ENCODE data around the gene SPNS1.

DNA sequence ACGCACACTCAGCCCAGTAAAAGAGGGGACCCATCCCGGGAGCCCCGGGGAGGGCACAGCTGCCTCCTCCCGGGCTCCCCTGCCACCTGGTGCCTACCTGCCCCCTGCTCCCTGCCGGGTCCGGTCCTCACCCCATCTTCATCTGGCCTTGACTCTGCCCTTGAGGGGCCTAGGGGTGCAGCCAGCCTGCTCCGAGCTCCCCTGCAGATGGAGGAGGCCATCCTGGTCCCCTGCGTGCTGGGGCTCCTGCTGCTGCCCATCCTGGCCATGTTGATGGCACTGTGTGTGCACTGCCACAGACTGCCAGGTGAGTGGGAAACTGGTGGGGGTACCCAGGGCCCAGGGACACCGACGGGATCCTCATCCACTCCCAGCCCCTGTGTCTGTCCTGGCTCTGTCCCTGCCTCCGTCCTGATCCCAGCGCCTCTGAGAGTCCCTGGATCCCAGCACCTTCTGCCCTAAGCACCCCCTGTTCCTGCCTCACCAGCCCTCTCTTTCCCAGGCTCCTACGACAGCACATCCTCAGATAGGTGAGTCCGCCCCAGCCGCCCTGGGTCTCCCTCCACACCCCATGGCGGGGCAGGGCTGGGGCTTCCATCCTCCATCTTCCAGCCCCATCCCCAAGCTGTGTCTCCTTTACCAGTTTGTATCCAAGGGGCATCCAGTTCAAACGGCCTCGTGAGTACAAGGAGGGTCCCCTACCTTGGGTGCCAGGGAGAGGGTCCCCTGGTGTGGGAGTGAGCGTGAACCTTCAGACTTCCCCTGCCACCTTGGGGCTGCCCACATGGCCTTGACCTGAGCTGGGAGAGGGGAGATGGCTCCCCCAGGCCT is 10.8 kb downstream of the SPNS1 start:
- TF ChIP-seq POLR2A (IDR thresholded peaks at IDR 0.05) (no peak), EP300 (IDR thresholded peaks at IDR 0.05) (no peak)
- TF ChIP-seq, protein P1, sequence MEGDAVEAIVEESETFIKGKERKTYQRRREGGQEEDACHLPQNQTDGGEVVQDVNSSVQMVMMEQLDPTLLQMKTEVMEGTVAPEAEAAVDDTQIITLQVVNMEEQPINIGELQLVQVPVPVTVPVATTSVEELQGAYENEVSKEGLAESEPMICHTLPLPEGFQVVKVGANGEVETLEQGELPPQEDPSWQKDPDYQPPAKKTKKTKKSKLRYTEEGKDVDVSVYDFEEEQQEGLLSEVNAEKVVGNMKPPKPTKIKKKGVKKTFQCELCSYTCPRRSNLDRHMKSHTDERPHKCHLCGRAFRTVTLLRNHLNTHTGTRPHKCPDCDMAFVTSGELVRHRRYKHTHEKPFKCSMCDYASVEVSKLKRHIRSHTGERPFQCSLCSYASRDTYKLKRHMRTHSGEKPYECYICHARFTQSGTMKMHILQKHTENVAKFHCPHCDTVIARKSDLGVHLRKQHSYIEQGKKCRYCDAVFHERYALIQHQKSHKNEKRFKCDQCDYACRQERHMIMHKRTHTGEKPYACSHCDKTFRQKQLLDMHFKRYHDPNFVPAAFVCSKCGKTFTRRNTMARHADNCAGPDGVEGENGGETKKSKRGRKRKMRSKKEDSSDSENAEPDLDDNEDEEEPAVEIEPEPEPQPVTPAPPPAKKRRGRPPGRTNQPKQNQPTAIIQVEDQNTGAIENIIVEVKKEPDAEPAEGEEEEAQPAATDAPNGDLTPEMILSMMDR (IDR thresholded peaks at IDR 0.05), result no peak
